Measurements from ENCODE around the gene TRAF4. TPM values are rescaled to one million over a fixed set of nuclear protein-coding genes. Genes with fewer than 3 reads are reported as not detected.

Gene TRAF4, protein sequence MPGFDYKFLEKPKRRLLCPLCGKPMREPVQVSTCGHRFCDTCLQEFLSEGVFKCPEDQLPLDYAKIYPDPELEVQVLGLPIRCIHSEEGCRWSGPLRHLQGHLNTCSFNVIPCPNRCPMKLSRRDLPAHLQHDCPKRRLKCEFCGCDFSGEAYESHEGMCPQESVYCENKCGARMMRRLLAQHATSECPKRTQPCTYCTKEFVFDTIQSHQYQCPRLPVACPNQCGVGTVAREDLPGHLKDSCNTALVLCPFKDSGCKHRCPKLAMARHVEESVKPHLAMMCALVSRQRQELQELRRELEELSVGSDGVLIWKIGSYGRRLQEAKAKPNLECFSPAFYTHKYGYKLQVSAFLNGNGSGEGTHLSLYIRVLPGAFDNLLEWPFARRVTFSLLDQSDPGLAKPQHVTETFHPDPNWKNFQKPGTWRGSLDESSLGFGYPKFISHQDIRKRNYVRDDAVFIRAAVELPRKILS
- total RNA-seq (21.2 TPM), polyA plus RNA-seq (29.3 TPM)
- long read RNA-seq, donor 1, partial matches to known transcripts, result 0 of 1 reads
- long read RNA-seq, donor 1, other reads (novel, unspliced or antisense), result 0 of 1 reads
- long read RNA-seq, donor 2, result 0 reads
- long read RNA-seq, donor 3, transcript TRAF4-201 (7 exons, 2,923 nt), result major isoform, 7 of 8 reads
- long read RNA-seq, donor 3, partial matches to known transcripts, result 0 of 8 reads
- long read RNA-seq, donor 3, other reads (novel, unspliced or antisense), result 0 of 8 reads
- long read RNA-seq, donor 4, transcript TRAF4-201 (7 exons, 2,923 nt), result major isoform, 10 of 11 reads
- long read RNA-seq, donor 4, partial matches to known transcripts, result 0 of 11 reads
- long read RNA-seq, donor 4, other reads (novel, unspliced or antisense), result 0 of 11 reads
- long read RNA-seq, donor 5, transcript TRAF4-201 (7 exons, 2,923 nt), result major isoform, 18 of 23 reads
- long read RNA-seq, donor 5, partial matches to known transcripts, result 0 of 23 reads
- long read RNA-seq, donor 5, other reads (novel, unspliced or antisense), result 0 of 23 reads
- long read RNA-seq, donor 6, partial matches to known transcripts, result 0 of 2 reads
- long read RNA-seq, donor 6, other reads (novel, unspliced or antisense), result 0 of 2 reads
- long read RNA-seq, donor 7, transcript TRAF4-201 (7 exons, 2,923 nt), result major isoform, 8 of 8 reads
- long read RNA-seq, donor 7, partial matches to known transcripts, result 0 of 8 reads
- long read RNA-seq, donor 7, other reads (novel, unspliced or antisense), result 0 of 8 reads
- long read RNA-seq, donor 8, partial matches to known transcripts, result 0 of 4 reads
- long read RNA-seq, donor 8, other reads (novel, unspliced or antisense), result 0 of 4 reads
- long read RNA-seq, donor 9, transcript TRAF4-201 (7 exons, 2,923 nt), result major isoform, 6 of 8 reads
- long read RNA-seq, donor 9, partial matches to known transcripts, result 0 of 8 reads
- long read RNA-seq, donor 9, other reads (novel, unspliced or antisense), result 0 of 8 reads
- long read RNA-seq, donor 10, transcript TRAF4-201 (7 exons, 2,923 nt), result major isoform, 6 of 8 reads
- long read RNA-seq, donor 10, partial matches to known transcripts, result 0 of 8 reads
- long read RNA-seq, donor 10, other reads (novel, unspliced or antisense), result 0 of 8 reads

DNA sequence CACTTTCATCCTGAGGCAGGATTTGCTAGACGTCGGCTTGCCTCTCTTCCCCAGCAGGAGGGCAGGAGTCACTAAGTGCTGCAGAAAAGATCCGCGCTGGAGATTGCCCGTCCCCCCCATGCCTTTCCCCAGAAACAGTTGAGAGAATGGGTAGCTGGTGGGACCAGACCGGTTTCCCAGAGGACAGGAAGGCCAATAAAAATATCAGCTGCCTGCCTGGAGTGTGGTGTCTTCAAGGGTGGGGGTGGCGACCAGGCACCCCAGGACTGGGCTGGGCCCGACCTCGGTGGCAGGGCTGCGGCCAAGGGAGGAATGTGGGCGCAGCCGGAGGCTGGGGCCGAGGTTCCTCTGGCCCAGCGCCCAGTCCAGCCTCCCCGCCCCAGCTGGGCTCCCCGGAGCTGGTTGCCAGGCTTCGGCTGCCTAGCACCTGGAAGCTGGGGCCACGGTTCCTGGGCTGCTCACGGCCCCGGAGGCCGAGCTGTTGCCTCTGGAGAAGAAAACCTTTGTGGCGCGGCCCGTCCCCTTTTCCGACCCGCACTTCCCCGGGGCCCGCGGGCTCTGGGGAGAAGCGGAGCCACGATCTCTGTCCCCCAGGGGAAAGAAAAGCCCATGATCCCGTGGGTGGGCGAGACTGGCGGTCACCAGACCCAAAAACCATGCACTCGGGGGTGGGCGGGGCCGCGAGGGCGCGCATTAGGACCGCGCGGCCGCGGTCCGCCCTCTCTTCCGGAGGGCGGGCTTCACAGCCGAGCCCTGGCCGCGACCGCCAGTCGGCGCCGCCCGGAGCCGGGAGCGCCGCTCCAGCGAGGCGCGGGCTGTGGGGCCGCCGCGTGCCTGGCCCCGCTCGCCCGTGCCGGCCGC is at the start of gene TRAF4:
Gene TRAF4 (plus strand): TSS at position 769 of the 861 bp plus-strand sequence. CDS start 102 bp downstream, outside the sequence.
- DNase-seq (ENCODE audit: low read depth in 6 of 9, low spot score in 9 of 9), result peak in 6 of 9 donors; percentile 65 to 86 (median 78)
- H3K4me1 ChIP-seq (ENCODE audit: control insufficient read depth in 2 of 2, insufficient read depth in 2 of 2, low read length in 2 of 2), result peaks cover 49 to 91% of the 10 kb centered on the region in 2 donors
- 2% methylated on average over 70 of the region's 70 CpGs for WGBS

DNA sequence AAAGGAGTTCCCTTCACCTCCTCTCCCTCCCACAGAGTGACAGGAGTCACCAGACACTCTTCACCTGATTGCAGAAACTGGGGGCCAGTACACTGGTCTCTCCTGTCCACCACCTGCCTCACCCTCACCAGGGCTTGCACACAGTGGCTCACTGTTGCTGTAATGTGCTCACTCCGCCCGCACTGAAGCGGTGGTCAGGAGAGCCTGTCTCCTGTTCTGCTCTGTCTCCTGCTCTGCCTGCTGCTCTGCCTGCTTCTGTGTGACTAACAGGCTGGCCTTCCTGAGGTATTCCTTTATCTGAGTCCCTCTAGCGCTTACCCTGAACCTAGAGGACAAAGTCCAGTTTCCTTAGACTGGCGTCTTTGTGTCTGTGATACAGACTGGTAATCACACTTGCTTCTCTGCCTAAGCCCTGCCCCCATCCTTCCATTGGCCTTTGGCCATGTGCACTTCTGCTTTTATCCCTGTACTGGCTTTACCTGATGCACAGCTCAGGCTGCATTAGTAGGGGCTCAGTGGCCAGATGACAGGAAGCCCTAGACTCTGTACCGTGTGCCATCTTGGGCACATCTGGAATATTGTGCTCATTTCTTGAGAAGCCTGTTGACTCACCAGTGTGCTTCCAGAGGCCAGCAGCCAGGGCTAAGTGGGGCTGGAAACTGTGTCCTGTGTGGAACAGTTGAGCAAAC is 45.4 kb upstream of the TRAF4 start:
- no peak overlapping the region for H3K27ac ChIP-seq (ENCODE audit: low read depth in 1 of 2, low read length in 1 of 2)
- no peaks in the 10 kb centered on the region for H3K9me3 ChIP-seq (ENCODE audit: control insufficient read depth in 2 of 2, insufficient read depth in 1 of 2, low read length in 1 of 2)
- peaks cover 98 to 99% of the 10 kb centered on the region in 2 donors for H3K36me3 ChIP-seq (ENCODE audit: control insufficient read depth in 2 of 2, insufficient read depth in 2 of 2, low read length in 1 of 2)
- DNase-seq (ENCODE audit: low read depth in 6 of 9, low spot score in 9 of 9), result no peak
- WGBS, result 97% methylated on average over 6 of the region's 6 CpGs
- no peaks in the 10 kb centered on the region for H3K4me1 ChIP-seq (ENCODE audit: control insufficient read depth in 2 of 2, insufficient read depth in 2 of 2, low read length in 2 of 2)
- H3K4me3 ChIP-seq (ENCODE audit: low read length in 2 of 2), result no peak overlapping the region
- no peaks in the 10 kb centered on the region for H3K27me3 ChIP-seq (ENCODE audit: control insufficient read depth in 2 of 2, insufficient read depth in 1 of 2, low read length in 1 of 2)

More for the DNA sequence above, at the start of gene TRAF4:
- Histone ChIP-seq H3K4me3 (ENCODE audit: low read length in 2 of 2) (peak within 1 kb of the TSS; percentile 69 to 70), H3K9me3 (ENCODE audit: control insufficient read depth in 2 of 2, insufficient read depth in 1 of 2, low read length in 1 of 2) (no peaks in the 10 kb centered on the region), H3K27ac (ENCODE audit: low read depth in 1 of 2, low read length in 1 of 2) (peak within 1 kb of the TSS; percentile 81 to 82), H3K36me3 (ENCODE audit: control insufficient read depth in 2 of 2, insufficient read depth in 2 of 2, low read length in 1 of 2) (peaks cover 16 to 21% of the 10 kb centered on the region in 2 donors), H3K27me3 (ENCODE audit: control insufficient read depth in 2 of 2, insufficient read depth in 1 of 2, low read length in 1 of 2) (peaks cover 0 to 10% of the 10 kb centered on the region in 2 donors)

DNA sequence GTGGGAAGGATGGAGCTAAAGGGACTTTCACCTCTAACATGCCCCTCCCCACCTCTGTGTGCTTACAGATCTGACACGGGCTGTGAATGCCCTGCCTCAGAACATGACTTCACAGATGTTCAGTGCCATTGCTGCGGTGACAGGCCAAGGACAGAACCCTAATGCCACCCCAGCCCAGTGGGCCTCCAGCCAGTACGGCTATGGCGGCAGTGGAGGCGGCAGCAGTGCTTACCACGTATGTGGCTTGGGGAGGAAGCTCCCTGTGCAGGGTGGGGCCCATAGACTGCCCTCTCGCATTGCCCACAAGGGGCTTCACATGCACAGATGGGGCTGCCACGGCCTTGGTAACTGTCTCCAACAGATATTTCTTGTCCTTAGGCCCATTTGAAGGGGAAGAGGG is 43.5 kb upstream of the TRAF4 start:
- no peak overlapping the region for H3K27ac ChIP-seq (ENCODE audit: low read depth in 1 of 2, low read length in 1 of 2)
- H3K4me1 ChIP-seq (ENCODE audit: control insufficient read depth in 2 of 2, insufficient read depth in 2 of 2, low read length in 2 of 2), result no peaks in the 10 kb centered on the region
- peaks cover 91 to 93% of the 10 kb centered on the region in 2 donors for H3K36me3 ChIP-seq (ENCODE audit: control insufficient read depth in 2 of 2, insufficient read depth in 2 of 2, low read length in 1 of 2)
- H3K9me3 ChIP-seq (ENCODE audit: control insufficient read depth in 2 of 2, insufficient read depth in 1 of 2, low read length in 1 of 2), result no peaks in the 10 kb centered on the region
- 96% methylated on average over 8 of the region's 8 CpGs for WGBS
- no peak overlapping the region for H3K4me3 ChIP-seq (ENCODE audit: low read length in 2 of 2)
- no peak for DNase-seq (ENCODE audit: low read depth in 6 of 9, low spot score in 9 of 9)
- no peaks in the 10 kb centered on the region for H3K27me3 ChIP-seq (ENCODE audit: control insufficient read depth in 2 of 2, insufficient read depth in 1 of 2, low read length in 1 of 2)

DNA sequence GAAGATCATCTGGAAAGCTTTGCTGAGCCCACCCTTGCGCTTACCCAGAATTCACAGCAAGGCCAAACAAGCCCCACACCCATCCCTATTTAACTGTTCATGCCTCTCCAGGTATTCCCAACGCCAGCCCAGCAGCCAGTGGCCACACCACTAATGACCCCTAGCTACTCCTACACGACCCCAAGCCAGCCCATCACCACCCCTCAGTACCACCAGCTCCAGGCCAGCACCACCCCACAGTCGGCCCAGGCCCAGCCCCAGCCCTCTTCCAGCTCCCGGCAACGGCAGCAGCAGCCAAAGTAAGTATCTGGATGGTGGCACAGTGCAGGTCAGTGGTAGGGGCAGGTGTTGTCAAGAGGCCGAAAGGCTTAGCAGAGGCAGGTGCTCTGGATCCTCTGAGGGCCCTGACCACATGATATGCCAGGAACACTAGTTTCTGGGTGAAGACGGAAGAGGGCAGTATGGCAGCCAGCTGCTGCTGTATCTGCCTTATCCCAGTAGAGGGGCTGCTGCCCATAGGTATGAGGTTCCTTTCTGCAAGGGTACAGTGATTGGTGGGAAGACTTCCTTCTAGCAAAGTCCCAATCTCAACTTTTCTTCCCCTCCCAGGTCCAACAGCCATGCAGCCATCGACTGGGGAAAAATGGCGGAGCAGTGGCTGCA is 42.9 kb upstream of the TRAF4 start:
- peaks cover 85 to 91% of the 10 kb centered on the region in 2 donors for H3K36me3 ChIP-seq (ENCODE audit: control insufficient read depth in 2 of 2, insufficient read depth in 2 of 2, low read length in 1 of 2)
- H3K27ac ChIP-seq (ENCODE audit: low read depth in 1 of 2, low read length in 1 of 2), result no peak overlapping the region
- H3K9me3 ChIP-seq (ENCODE audit: control insufficient read depth in 2 of 2, insufficient read depth in 1 of 2, low read length in 1 of 2), result no peaks in the 10 kb centered on the region
- H3K27me3 ChIP-seq (ENCODE audit: control insufficient read depth in 2 of 2, insufficient read depth in 1 of 2, low read length in 1 of 2), result no peaks in the 10 kb centered on the region
- H3K4me3 ChIP-seq (ENCODE audit: low read length in 2 of 2), result no peak overlapping the region
- DNase-seq (ENCODE audit: low read depth in 6 of 9, low spot score in 9 of 9), result no peak
- 98% methylated on average over 10 of the region's 10 CpGs for WGBS
- no peaks in the 10 kb centered on the region for H3K4me1 ChIP-seq (ENCODE audit: control insufficient read depth in 2 of 2, insufficient read depth in 2 of 2, low read length in 2 of 2)

DNA sequence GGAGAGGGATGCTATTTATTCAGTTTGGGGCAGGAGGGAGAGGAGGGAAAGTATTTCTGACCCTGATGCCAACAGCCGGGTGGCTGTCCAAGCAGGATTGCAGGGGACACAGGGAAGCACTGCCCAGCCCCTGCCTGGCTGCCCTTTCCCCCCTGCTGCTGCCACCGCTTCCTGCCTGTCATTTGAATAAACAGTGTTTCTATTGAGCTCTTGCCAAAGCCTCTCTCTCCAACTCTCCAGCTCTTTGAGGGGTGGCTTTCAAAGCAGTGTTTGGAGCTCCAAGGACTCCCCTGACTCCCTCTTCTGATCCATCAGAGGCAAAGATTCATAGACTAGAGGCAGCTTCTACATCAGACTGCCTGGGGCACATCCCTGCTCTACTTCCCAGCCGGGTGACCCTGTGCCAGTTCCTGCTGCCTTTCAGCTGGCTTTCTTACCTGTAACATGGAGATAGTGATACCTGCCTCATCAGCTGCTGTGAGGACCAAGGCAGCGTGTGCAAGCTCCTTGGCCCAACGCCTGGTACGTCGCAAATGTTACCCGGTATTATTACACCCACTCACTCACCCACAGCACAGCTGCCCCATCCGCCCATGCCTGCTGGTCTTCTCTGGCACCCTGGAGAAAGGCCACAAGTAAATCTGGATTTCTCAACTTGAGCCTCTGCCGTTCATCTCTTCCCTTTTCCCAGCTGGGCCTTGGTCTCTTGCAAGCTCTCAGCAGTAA is 41.6 kb upstream of the TRAF4 start:
- Histone ChIP-seq H3K27me3 (ENCODE audit: control insufficient read depth in 2 of 2, insufficient read depth in 1 of 2, low read length in 1 of 2) (no peaks in the 10 kb centered on the region), H3K36me3 (ENCODE audit: control insufficient read depth in 2 of 2, insufficient read depth in 2 of 2, low read length in 1 of 2) (peaks cover 72 to 83% of the 10 kb centered on the region in 2 donors), H3K27ac (ENCODE audit: low read depth in 1 of 2, low read length in 1 of 2) (no peak overlapping the region), H3K4me1 (ENCODE audit: control insufficient read depth in 2 of 2, insufficient read depth in 2 of 2, low read length in 2 of 2) (no peaks in the 10 kb centered on the region), H3K4me3 (ENCODE audit: low read length in 2 of 2) (no peak overlapping the region), H3K9me3 (ENCODE audit: control insufficient read depth in 2 of 2, insufficient read depth in 1 of 2, low read length in 1 of 2) (no peaks in the 10 kb centered on the region)
- no peak for DNase-seq (ENCODE audit: low read depth in 6 of 9, low spot score in 9 of 9)
- 96% methylated on average over 10 of the region's 10 CpGs for WGBS

DNA sequence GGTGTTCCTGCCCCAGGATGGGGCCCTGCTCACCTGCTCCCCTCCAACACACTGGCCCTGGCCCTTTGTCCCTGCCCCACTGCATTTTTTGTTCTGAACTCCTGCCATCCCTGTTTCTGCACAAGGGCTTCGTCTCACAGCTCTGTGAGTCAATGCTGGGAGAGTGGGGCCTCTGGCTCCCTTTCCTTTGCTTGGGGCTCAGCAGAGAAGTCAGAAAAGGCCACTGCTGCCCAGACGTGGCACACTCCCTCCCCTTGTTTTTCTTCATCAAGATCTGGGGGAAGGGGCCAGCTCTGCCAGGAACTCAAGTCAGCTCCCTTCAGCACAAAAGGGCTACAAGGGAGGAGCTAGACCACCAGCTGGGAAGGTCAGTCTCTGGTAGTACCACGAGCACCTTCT is 41.1 kb upstream of the TRAF4 start:
- H3K27ac ChIP-seq (ENCODE audit: low read depth in 1 of 2, low read length in 1 of 2), result no peak overlapping the region
- no peak overlapping the region for H3K4me3 ChIP-seq (ENCODE audit: low read length in 2 of 2)
- no peaks in the 10 kb centered on the region for H3K4me1 ChIP-seq (ENCODE audit: control insufficient read depth in 2 of 2, insufficient read depth in 2 of 2, low read length in 2 of 2)
- no peaks in the 10 kb centered on the region for H3K27me3 ChIP-seq (ENCODE audit: control insufficient read depth in 2 of 2, insufficient read depth in 1 of 2, low read length in 1 of 2)
- no peaks in the 10 kb centered on the region for H3K9me3 ChIP-seq (ENCODE audit: control insufficient read depth in 2 of 2, insufficient read depth in 1 of 2, low read length in 1 of 2)
- DNase-seq (ENCODE audit: low read depth in 6 of 9, low spot score in 9 of 9), result no peak
- H3K36me3 ChIP-seq (ENCODE audit: control insufficient read depth in 2 of 2, insufficient read depth in 2 of 2, low read length in 1 of 2), result peaks cover 67 to 79% of the 10 kb centered on the region in 2 donors
- WGBS, result 97% methylated on average over 3 of the region's 3 CpGs

All from thymus (tissue), 14 donors.